Skeletal muscle cell (primary cell): ENCODE results near the gene SVOP.

Experiments used
- DNase-seq: peaks from one replicate; pipeline ENCODE4 v3.0.0-alpha.2; 2010; ENCODE audit warnings: low read depth
- H3K4me3 ChIP-seq: 2 replicates; pipeline ENCODE4 v1.5.1; 2011; ENCODE audit warnings: low read depth, mild to moderate bottlenecking, control low read depth, low read length, moderate library complexity

Gene SVOP

DNA sequence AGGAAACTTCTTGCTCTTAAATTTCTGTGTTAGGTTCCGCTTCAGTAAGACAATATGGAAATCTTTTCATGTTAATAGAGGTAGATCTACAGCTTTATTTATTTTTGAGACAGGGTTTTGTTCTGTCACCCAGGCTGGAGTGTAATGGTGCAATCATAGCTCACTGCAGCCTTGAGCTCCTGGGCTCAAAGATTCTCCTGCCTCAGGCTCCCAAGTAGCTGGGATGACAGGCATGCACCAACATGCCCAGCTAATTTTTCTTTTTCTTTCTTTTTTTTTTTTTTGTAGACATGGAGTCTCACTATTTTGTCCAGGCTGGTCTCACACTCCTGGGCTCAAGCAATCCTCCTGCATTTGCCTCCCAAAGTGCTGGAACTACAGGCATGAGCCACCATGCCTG is 70.9 kb downstream of the SVOP start:
- no peak for DNase-seq
- H3K4me3 ChIP-seq: no peak overlapping the region

GRCh38 chr12:108948367-108948766 is 72.5 kb downstream of the SVOP start:
- DNase-seq: no peak
- H3K4me3 ChIP-seq: no peak overlapping the region

DNA sequence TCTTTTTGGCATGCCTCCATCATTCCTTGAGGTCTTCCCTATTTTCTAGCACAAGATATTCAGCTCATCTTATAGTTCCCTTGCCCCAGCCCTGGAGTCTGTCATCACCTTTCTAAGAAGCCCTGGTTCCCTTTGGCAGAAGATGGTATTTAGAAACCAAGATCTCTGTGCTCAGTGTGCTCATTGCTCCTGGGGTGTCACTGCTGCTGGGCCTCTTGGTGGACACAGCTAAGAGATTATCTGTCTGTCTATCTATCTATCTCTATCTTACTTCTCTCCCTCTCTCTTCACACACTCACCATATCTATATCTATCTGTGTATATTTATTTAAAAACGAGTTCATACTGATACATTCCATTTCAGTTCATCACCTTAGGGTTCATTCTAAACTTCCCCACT is 73.8 kb downstream of the SVOP start:
- H3K4me3 ChIP-seq: no peak overlapping the region

GRCh38 chr12:108940138-108940537 is 80.7 kb downstream of the SVOP start:
- DNase-seq: no peak
- no peak overlapping the region for H3K4me3 ChIP-seq

More for the DNA sequence above, 73.8 kb downstream of the SVOP start:
- DNase-seq: no peak

- no peak for DNase-seq
- no peak overlapping the region for H3K4me3 ChIP-seq
These were observed 81.3 kb downstream of the SVOP start for GRCh38 chr12:108939594-108939993.

GRCh38 chr12:108938247-108938924 is 82.5 kb downstream of the SVOP start:
- DNase-seq: no peak
- no peak overlapping the region for H3K4me3 ChIP-seq

- H3K4me3 ChIP-seq: no peak overlapping the region
These were observed 85.6 kb downstream of the SVOP start for GRCh38 chr12:108935159-108935763.

GRCh38 chr12:108933949-108934348 is 86.9 kb downstream of the SVOP start:
- H3K4me3 ChIP-seq: no peak overlapping the region
- DNase-seq: no peak

More at GRCh38 chr12:108935159-108935763, 85.6 kb downstream of the SVOP start:
- DNase-seq: no peak

GRCh38 chr12:108930756-108931155 is 90.1 kb downstream of the SVOP start:
- no peak overlapping the region for H3K4me3 ChIP-seq
- no peak for DNase-seq

DNA sequence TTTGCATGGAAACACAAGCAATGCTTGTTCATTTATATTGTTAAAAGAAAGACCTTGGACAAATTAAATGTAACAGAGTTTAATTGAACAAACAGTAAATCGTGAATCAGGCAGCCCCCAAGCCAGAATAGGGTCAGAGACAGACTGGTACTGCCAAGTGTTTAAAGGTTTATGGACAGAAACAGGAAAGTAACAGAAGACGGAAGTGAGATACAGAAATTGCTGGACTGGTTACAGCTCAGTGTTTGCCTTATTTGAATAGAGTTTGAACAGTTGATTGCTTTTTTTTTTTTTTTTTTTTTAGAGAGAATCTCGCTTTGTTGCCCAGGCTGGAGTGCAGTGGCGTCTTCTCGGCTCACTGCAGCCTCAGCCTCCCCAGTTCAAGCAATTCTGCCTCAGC is 90.7 kb downstream of the SVOP start:
- H3K4me3 ChIP-seq: no peak overlapping the region
- no peak for DNase-seq

GRCh38 chr12:108928695-108929094 is 92.2 kb downstream of the SVOP start:
- no peak for DNase-seq
- no peak overlapping the region for H3K4me3 ChIP-seq

DNA sequence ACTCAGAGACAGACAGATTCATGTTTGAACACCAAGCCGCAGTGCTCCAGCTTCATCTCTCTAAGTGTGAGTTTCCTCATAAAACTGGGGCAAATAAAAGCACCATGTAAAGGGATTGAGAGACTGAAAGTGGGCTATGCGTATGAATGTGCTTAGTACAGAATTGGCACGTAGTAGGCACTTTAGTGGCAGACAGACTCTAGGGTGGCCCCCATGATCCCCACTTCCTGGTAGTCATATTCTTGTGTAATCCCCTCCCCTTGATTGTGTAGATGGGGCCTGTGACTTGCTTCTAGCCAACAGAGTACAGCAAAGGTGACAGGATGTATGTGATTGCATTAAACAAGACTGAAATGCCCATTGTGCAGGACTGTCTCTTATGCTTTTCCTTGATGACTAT is 98.0 kb downstream of the SVOP start:
- DNase-seq: no peak
- H3K4me3 ChIP-seq: no peak overlapping the region

- H3K4me3 ChIP-seq: no peak overlapping the region
- no peak for DNase-seq
These were observed 98.9 kb downstream of the SVOP start for GRCh38 chr12:108921946-108922345.

DNA sequence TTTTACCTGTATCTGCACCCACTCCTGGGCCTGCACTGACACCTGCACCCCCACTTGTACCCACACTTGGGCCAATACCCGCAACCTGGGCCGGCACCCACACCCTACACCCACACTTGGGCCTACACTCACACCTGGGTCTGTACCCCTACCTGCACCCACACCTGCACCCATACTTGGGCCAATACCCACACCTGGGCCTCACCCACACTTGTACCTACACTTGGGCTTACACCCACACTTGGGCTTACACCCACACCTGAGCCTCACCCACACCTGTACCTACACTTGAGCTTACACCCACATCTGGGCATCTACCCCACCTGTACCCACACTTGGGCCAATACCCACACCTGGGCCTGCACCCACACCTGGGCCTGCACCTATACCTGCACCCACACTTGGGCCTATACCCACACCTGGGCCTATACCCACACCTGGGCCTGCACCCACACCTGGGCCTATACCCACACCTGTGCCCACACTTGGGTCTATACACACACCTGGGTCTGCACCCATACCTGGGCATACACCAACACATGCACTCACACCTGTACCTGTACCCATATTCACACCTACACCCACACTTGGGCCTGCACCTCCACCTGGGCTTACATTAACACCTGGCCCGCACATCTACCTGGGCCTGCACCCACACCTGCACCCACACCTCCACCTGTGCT is 101.8 kb downstream of the SVOP start:
- DNase-seq: no peak

GRCh38 chr12:108918206-108918605 is 102.7 kb downstream of the SVOP start:
- no peak for DNase-seq
- H3K4me3 ChIP-seq: no peak overlapping the region

More for the DNA sequence above, 101.8 kb downstream of the SVOP start:
- H3K4me3 ChIP-seq: no peak overlapping the region

DNA sequence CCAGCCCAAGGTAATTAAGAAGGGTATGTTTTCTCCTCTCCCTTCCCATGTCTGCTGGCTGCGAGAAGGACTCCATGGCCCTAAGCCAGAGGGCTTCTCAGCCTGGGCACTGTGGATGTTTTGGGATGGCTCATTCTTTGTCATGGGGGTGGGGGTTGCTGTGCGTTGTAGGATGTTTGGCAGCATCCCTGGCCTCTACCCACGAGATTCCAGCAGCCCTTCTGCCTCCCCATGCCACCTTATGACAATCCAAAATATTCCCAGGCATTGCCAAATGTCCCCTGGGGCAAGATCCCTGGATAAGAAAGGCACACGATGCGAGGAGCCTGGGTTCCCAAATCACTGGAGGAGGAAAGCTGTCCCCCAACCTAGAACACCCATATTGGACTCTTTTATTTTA is 104.5 kb downstream of the SVOP start:
- no peak overlapping the region for H3K4me3 ChIP-seq
- no peak for DNase-seq

- no peak overlapping the region for H3K4me3 ChIP-seq
- DNase-seq: no peak
These were observed 105.2 kb downstream of the SVOP start for GRCh38 chr12:108915632-108916133.

GRCh38 chr12:108914121-108914531 is 106.7 kb downstream of the SVOP start:
- no peak overlapping the region for H3K4me3 ChIP-seq
- no peak for DNase-seq

DNA sequence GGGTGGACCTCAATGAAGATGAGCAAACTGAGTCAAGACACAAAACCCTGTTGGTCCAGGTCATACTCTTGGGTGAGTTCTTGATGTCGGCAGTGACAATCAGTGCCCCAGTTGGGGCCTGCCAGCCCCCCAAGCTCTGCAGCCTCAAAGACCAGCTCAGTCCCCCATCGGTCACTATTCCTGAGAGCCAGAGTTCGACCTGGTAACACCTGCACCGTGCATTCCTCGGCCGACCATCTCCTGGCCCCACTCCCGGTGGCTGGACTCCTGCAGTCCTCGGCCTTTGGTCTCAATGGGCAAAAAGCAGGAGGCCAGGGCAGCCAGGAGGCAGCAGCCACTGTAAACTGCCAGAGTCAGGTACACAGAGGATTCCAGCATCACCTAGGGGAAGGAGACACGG is 108.5 kb downstream of the SVOP start:
- no peak overlapping the region for H3K4me3 ChIP-seq
- no peak for DNase-seq

GRCh38 chr12:108911915-108912314 is 109.0 kb downstream of the SVOP start:
- DNase-seq: no peak
- H3K4me3 ChIP-seq: no peak overlapping the region

DNA sequence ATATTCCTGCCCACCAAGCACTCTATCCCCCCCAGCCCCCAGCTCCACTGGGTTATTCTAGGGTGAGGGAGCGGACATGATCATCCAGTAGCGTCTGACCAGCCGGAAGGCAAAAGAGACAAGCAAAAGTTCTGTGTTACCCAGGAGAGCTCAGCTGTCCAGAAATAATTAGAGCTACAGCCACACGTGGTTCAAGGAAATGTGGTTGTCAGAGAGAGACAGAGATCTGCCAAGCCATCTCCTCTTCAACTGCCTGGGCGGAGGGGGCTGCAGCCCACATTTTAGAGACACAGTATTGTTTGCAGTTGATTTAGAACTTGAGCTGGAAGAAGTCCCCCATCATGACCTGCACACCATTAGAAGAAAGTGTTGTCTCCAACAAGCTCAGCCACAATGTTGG is 110.5 kb downstream of the SVOP start:
- no peak overlapping the region for H3K4me3 ChIP-seq
- DNase-seq: no peak
